GM19240 (cell line): ENCODE data around the gene ZNF518A.
"Not testable (repeated sequence)": the region's sequence is repeated elsewhere in the genome, so short reads cannot be mapped to it uniquely, and the experiment has no call there.

Source experiments
- DNase-seq: peaks from one replicate; pipeline ENCODE4 v3.0.0; 2011; ENCODE audit warnings: low spot score; ENCODE audit not compliant: insufficient read length

ZNF518A gene

GRCh38 chr10:96136810-96137209 is 6.7 kb downstream of the ZNF518A start:
- DNase-seq: no peak

GRCh38 chr10:96137567-96137966 is 7.5 kb downstream of the ZNF518A start:
- DNase-seq: no peak

DNA sequence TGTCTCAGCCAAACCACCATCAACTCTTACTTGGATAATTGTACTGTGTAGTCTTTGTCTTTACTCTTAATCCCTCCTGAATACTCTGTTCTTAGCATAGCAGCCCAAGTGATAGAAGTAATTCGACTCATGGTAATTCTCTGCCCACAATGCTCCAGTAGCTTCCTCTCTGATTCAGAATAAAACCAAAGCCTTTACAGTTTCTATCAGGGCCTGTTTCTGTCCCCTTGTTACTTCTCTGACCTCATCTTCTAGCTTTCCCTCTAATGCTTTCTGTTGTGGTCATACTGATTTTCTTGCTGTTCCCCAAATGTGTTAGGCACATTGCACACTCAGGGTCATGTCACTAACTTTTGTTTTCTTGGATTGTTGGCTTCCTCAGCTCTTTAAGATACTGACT is 8.0 kb downstream of the ZNF518A start:
- peak; percentile 14 for DNase-seq

- no peak for DNase-seq
Observed at GRCh38 chr10:96152437-96152836, 22.3 kb downstream of the ZNF518A start.

DNA sequence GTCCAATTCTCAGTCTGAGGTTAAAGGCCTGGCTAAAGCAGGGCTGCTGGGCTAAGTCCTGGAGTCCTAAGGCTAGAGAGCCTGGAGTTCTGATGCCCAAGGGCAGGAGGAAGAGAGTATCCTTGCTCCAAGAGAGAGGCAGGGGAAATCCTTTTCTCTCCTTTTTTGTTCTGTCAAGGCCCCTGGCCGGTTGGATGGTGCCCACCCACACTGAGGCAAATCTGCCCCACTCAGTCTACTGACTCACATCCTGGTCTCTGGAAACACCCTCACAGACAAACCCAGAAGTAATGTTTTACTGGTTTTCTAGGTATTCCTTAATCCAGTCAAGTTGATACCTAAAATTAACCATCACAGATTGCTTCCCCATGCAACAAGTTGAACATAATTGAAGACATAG is 23.0 kb downstream of the ZNF518A start:
- no peak for DNase-seq

- no peak for DNase-seq
Observed at GRCh38 chr10:96165726-96166125, 35.6 kb downstream of the ZNF518A start.

DNA sequence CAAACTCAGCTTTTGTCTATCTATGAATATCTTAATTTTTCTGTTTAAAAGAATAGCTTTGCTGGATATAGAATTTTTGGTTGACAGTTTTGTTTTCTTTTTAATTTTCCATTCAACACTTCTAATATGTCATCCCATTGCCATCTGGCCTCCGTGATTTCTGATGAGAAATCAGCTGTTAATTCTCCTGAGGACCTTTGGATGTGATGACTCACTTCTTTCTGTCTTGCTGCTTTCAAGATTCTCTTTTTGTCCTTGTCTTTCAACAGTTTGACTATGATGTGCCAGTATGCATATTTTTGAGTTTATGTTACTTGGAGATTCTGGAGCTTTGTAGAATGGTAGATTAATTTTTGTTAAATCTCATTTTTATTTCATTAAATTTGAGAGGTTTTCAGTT is 38.4 kb downstream of the ZNF518A start:
- DNase-seq: no peak

DNA sequence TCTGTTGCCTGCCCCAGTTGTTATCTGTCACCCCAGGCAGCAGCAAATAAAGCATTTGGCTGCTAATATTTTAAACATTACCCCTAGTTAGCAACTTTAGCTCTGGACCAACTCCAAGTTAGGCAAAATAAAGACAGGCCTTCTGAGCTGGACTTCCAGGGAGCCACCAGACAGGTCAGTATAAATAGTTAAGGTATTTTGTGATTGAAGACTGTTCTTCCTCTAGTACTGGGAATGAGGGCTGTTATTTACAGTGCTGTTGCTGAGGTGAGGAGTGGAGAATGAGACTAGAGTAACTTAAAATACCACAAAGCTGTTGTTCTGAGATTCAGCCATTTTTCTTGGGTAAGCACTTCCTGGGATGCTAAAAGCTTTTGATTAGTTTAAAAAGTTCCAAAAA is 40.1 kb downstream of the ZNF518A start:
- no peak for DNase-seq

GRCh38 chr10:96172666-96173065 is 42.6 kb downstream of the ZNF518A start:
- no peak for DNase-seq

GRCh38 chr10:96176985-96177384 is 46.9 kb downstream of the ZNF518A start:
- no peak for DNase-seq

DNA sequence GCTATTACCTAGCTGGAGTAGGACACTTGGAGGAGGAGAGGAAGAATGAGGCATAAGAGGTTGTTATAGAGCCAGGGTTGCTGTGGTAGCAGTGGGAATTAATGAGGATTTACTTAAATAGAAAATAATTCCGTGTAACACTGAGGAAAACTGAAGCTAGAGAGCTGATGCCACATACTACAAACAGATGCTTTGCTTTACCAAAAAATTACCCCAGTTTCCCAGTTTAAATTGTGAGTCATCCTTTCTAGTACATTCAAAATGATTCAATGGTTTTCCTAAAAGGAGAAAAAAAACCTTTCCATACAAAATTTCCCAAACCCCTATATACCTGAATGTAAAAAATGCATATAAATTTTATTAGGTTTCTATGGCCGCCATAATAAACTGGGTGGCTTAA is 58.3 kb downstream of the ZNF518A start:
- DNase-seq: no peak

- DNase-seq: no peak
Observed at GRCh38 chr10:96188916-96189315, 58.8 kb downstream of the ZNF518A start.

DNA sequence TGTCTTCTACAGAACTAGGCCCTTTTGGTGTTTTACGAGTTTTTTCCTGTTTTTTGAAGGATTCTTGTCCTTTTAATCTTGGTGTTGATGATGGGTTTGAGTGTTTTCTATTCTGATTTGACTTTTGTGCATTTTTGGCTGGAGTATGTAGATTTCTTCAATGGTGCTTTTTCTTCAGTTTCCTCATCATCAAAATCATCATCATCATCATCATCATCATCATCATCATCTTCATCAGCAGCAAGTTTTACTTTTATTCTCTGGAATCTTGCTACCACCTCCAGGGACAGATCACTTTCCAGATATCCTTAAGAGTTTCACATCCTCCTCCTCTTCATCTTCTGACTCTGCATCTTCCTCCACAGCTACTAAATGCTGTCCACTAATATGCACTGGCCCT is 59.4 kb downstream of the ZNF518A start:
- not testable (repeated sequence) for DNase-seq

DNA sequence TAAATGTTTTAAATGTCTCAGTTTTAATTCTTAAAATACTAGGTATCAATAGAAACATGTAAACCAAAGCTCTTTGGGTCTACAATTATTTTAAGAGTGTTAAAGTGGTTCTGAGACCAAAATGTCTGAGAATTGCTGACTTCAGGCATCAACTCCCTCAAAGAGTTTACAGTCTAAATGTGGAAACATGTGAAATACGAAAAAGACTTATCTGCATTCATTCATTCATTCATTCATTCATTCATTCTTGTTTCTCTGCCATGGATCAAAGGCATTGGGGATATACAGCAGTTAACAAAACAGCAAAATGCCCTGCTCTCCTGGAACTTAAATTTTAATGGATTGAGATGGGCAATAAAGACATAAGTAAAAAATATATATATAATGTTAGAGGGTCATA is 71.4 kb downstream of the ZNF518A start:
- no peak for DNase-seq

- DNase-seq: no peak
Observed at GRCh38 chr10:96205580-96205979, 75.5 kb downstream of the ZNF518A start.

- DNase-seq: peak; percentile 21
Observed at GRCh38 chr10:96208271-96208670, 78.2 kb downstream of the ZNF518A start.

GRCh38 chr10:96208946-96209345 is 78.8 kb downstream of the ZNF518A start:
- no peak for DNase-seq

GRCh38 chr10:96211764-96212163 is 81.7 kb downstream of the ZNF518A start:
- no peak for DNase-seq

DNA sequence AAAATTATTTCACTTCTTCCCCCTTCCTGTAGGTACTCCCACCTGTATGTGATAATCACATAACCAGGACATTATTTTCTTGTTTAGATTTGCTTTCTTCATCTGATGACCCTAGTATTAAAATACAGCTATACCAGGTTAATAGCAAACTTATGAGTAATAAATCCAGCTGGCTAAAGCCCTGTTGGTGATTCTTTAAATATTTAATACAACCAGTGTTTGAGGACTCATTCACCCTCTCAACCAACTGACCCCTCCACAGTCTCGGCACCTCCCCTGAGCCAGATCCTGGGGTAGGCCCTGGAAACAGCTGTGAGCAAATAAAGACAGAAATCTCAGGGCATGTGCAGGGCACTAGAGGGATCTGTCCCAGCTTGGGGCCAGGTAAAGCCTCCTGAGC is 82.8 kb downstream of the ZNF518A start:
- DNase-seq: no peak
